ENCODE results near the gene ODAD2. TPM values are rescaled to one million over a fixed set of nuclear protein-coding genes. Genes with fewer than 3 reads are reported as not detected.

The ODAD2 gene
- total RNA-seq, 1 experiment from 2014 or later, result not detected

- BruUV-seq (replicated peaks), result no TSS peak
- no peaks in the 10 kb centered on the region for H3K36me3 ChIP-seq (ENCODE audit: control insufficient read depth, insufficient read depth, low read length)
- in situ Hi-C loops (cut with HindIII; ENCODE audit: low pct_unique_long_range_greater_than_20kb, low sequenced_read_pairs), result no loop called here
Observed at GRCh38 chr10:27816320-27816719, 182.6 kb downstream of the ODAD2 start.

GRCh38 chr10:27815846-27816245 is 183.0 kb downstream of the ODAD2 start:
- in situ Hi-C loops (cut with HindIII; ENCODE audit: low pct_unique_long_range_greater_than_20kb, low sequenced_read_pairs), result no loop called here
- ATAC-seq (no peak), DNase-seq (ENCODE audit: low read depth, low spot score) (no peak)

More at GRCh38 chr10:27816320-27816719, 182.6 kb downstream of the ODAD2 start:
- no peak for DNase-seq (ENCODE audit: low read depth, low spot score)
- TF ChIP-seq, protein P1, sequence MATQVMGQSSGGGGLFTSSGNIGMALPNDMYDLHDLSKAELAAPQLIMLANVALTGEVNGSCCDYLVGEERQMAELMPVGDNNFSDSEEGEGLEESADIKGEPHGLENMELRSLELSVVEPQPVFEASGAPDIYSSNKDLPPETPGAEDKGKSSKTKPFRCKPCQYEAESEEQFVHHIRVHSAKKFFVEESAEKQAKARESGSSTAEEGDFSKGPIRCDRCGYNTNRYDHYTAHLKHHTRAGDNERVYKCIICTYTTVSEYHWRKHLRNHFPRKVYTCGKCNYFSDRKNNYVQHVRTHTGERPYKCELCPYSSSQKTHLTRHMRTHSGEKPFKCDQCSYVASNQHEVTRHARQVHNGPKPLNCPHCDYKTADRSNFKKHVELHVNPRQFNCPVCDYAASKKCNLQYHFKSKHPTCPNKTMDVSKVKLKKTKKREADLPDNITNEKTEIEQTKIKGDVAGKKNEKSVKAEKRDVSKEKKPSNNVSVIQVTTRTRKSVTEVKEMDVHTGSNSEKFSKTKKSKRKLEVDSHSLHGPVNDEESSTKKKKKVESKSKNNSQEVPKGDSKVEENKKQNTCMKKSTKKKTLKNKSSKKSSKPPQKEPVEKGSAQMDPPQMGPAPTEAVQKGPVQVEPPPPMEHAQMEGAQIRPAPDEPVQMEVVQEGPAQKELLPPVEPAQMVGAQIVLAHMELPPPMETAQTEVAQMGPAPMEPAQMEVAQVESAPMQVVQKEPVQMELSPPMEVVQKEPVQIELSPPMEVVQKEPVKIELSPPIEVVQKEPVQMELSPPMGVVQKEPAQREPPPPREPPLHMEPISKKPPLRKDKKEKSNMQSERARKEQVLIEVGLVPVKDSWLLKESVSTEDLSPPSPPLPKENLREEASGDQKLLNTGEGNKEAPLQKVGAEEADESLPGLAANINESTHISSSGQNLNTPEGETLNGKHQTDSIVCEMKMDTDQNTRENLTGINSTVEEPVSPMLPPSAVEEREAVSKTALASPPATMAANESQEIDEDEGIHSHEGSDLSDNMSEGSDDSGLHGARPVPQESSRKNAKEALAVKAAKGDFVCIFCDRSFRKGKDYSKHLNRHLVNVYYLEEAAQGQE (IDR thresholded peaks at IDR 0.05; ENCODE audit: insufficient read depth in 1 of 2, low read depth in 2 of 2, low read length in 1 of 2), result no peak
- TF ChIP-seq POLR2AphosphoS5 (IDR thresholded peaks at IDR 0.05; ENCODE audit: low read depth, low read length) (no peak), SIN3A (IDR thresholded peaks at IDR 0.05; ENCODE audit: borderline replicate concordance, insufficient read depth, low read depth, low read length) (no peak), TCF7L2 (IDR thresholded peaks at IDR 0.05; ENCODE audit: low read depth, low read length) (no peak)
- TF ChIP-seq, protein P2, sequence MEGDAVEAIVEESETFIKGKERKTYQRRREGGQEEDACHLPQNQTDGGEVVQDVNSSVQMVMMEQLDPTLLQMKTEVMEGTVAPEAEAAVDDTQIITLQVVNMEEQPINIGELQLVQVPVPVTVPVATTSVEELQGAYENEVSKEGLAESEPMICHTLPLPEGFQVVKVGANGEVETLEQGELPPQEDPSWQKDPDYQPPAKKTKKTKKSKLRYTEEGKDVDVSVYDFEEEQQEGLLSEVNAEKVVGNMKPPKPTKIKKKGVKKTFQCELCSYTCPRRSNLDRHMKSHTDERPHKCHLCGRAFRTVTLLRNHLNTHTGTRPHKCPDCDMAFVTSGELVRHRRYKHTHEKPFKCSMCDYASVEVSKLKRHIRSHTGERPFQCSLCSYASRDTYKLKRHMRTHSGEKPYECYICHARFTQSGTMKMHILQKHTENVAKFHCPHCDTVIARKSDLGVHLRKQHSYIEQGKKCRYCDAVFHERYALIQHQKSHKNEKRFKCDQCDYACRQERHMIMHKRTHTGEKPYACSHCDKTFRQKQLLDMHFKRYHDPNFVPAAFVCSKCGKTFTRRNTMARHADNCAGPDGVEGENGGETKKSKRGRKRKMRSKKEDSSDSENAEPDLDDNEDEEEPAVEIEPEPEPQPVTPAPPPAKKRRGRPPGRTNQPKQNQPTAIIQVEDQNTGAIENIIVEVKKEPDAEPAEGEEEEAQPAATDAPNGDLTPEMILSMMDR (IDR thresholded peaks at IDR 0.05), result no peak
- H3K9me3 ChIP-seq (ENCODE audit: control insufficient read depth, insufficient read depth, low read depth, low read length), result no peaks in the 10 kb centered on the region
- intact Hi-C loops (cut with micrococcal nuclease; ENCODE audit: unreplicated experiment), result no loop called here
- POLR2A ChIA-PET, result no interaction called here
- no peak overlapping the region for H3K27ac ChIP-seq (ENCODE audit: low read length)
- no peak for ATAC-seq
- CTCF ChIA-PET, result no interaction called here
- H3K4me1 ChIP-seq (ENCODE audit: control insufficient read depth, insufficient read depth, low read length), result no peaks in the 10 kb centered on the region
- no peak overlapping the region for H3K4me3 ChIP-seq (ENCODE audit: low read depth in 2 of 2, low read length in 2 of 2)
- H3K27me3 ChIP-seq (ENCODE audit: control insufficient read depth, insufficient read depth, low read length), result no peaks in the 10 kb centered on the region

More at GRCh38 chr10:27815846-27816245, 183.0 kb downstream of the ODAD2 start:
- ChIA-PET POLR2A (no interaction called here), CTCF (no interaction called here)
- Histone ChIP-seq H3K9me3 (ENCODE audit: control insufficient read depth, insufficient read depth, low read depth, low read length) (no peaks in the 10 kb centered on the region), H3K27ac (ENCODE audit: low read length) (no peak overlapping the region), H3K4me1 (ENCODE audit: control insufficient read depth, insufficient read depth, low read length) (no peaks in the 10 kb centered on the region), H3K4me3 (ENCODE audit: low read depth in 2 of 2, low read length in 2 of 2) (no peak overlapping the region), H3K27me3 (ENCODE audit: control insufficient read depth, insufficient read depth, low read length) (no peaks in the 10 kb centered on the region), H3K36me3 (ENCODE audit: control insufficient read depth, insufficient read depth, low read length) (no peaks in the 10 kb centered on the region)
- no TSS peak for BruUV-seq (replicated peaks)
- intact Hi-C loops (cut with micrococcal nuclease; ENCODE audit: unreplicated experiment), result no loop called here
- no peak for TF ChIP-seq POLR2AphosphoS5 (IDR thresholded peaks at IDR 0.05; ENCODE audit: low read depth, low read length)
- TF ChIP-seq, protein P1 (IDR thresholded peaks at IDR 0.05; ENCODE audit: insufficient read depth in 1 of 2, low read depth in 2 of 2, low read length in 1 of 2), result no peak
- no peak for TF ChIP-seq SIN3A (IDR thresholded peaks at IDR 0.05; ENCODE audit: borderline replicate concordance, insufficient read depth, low read depth, low read length)
- TF ChIP-seq, protein P2 (IDR thresholded peaks at IDR 0.05), result no peak
- TF ChIP-seq TCF7L2 (IDR thresholded peaks at IDR 0.05; ENCODE audit: low read depth, low read length), result no peak
